CD14-positive monocyte (primary cell): ENCODE measurements around the gene RIPK3. TPM values are rescaled to one million over a fixed set of nuclear protein-coding genes. Genes with fewer than 3 reads are reported as not detected.

Experiments
- DNase-seq, 3 donors: peaks; one replicate each; pipeline ENCODE4 v3.0.0-alpha.2; 2011 to 2022
- H2AFZ ChIP-seq: 2 replicates; pipeline ENCODE4 v1.6.0; 2012; ENCODE audit warnings: mild to moderate bottlenecking, low read depth, low read length, inconsistent platforms; ENCODE audit not compliant: insufficient read depth, poor library complexity, severe bottlenecking
- H3K27ac ChIP-seq, 2 donors: 1 replicate in 1 of 2; 2 replicates in 1 of 2; pipeline ENCODE4 v1.5.1; 2012 to 2013; ENCODE audit warnings: low read length in 2 of 2, control low read depth in 1 of 2, inconsistent platforms in 1 of 2, low read depth in 1 of 2, mild to moderate bottlenecking in 1 of 2
- H3K27me3 ChIP-seq, 2 donors: one replicate each; pipeline versions ENCODE4 v1.6.0 to v1.6.1; 2011 to 2013; ENCODE audit warnings: low read length in 2 of 2; ENCODE audit not compliant: control insufficient read depth in 2 of 2, insufficient read depth in 2 of 2
- H3K36me3 ChIP-seq, 2 donors: replicated peaks in 1 of 2; 1 replicate in 1 of 2; 2 replicates in 1 of 2; pipeline versions ENCODE4 v1.5.1 to v1.6.1; 2012 to 2013; ENCODE audit warnings: low read length in 2 of 2, control low read depth in 1 of 2, inconsistent platforms in 1 of 2, mild to moderate bottlenecking in 1 of 2; ENCODE audit not compliant: insufficient read depth in 2 of 2, control insufficient read depth in 1 of 2
- H3K4me1 ChIP-seq, 2 donors: 1 replicate in 1 of 2; 2 replicates in 1 of 2; pipeline versions ENCODE4 v1.5.1 to v1.6.1; 2012 to 2013; ENCODE audit warnings: low read length in 2 of 2, control low read depth in 1 of 2, inconsistent platforms in 1 of 2, mild to moderate bottlenecking in 1 of 2, moderate library complexity in 1 of 2; ENCODE audit not compliant: insufficient read depth in 2 of 2, control insufficient read depth in 1 of 2
- H3K4me2 ChIP-seq: replicated peaks from 2 replicates; pipeline ENCODE3; 2012; ENCODE audit warnings: low read length, moderate library complexity, mild to moderate bottlenecking; ENCODE audit not compliant: poor library complexity, severe bottlenecking; ENCODE audit errors: extremely low read depth
- H3K4me3 ChIP-seq, 3 experiments: fragments of 200-600 bp in 1 of 3; sonication (generic) in 1 of 3; replicated peaks in 1 of 3; 1 replicate in 2 of 3; 2 replicates in 1 of 3; pipeline ENCODE4 v1.5.1; 2011 to 2013; ENCODE audit warnings: low read length in 3 of 3, mild to moderate bottlenecking in 3 of 3, control low read depth in 2 of 3, low read depth in 2 of 3, inconsistent platforms in 1 of 3, moderate library complexity in 1 of 3
- H3K79me2 ChIP-seq: 2 replicates; pipeline ENCODE4 v1.6.0; 2012; ENCODE audit warnings: mild to moderate bottlenecking, control low read depth, inconsistent platforms, low read length, moderate library complexity; ENCODE audit not compliant: insufficient read depth
- H3K9ac ChIP-seq: 2 replicates; pipeline ENCODE4 v1.6.0; 2017; ENCODE audit warnings: low read length, mild to moderate bottlenecking; ENCODE audit not compliant: insufficient read depth, poor library complexity, severe bottlenecking
- H3K9me3 ChIP-seq, 2 donors: replicated peaks in 1 of 2; 1 replicate in 1 of 2; 2 replicates in 1 of 2; pipeline versions ENCODE4 v1.5.1 to v1.6.1; 2012 to 2013; ENCODE audit warnings: low read length in 2 of 2, control low read depth in 1 of 2; ENCODE audit not compliant: control insufficient read depth in 1 of 2, insufficient read depth in 1 of 2
- H4K20me1 ChIP-seq: 2 replicates; pipeline ENCODE4 v1.6.0; 2012; ENCODE audit warnings: mild to moderate bottlenecking, low read length, control low read depth, moderate library complexity; ENCODE audit not compliant: insufficient read depth
- H3K27ac Mint-ChIP-seq, 7 donors: one replicate each; pipeline ENCODE4 v1.8.0; 2020; ENCODE audit warnings: mild to moderate bottlenecking in 7 of 7, mixed read lengths in 7 of 7, moderate library complexity in 6 of 7, inconsistent platforms in 2 of 7
- H3K27me3 Mint-ChIP-seq, 3 donors: one replicate each; pipeline ENCODE4 v1.8.0; 2021 to 2022; ENCODE audit warnings: low read depth in 3 of 3, mild to moderate bottlenecking in 3 of 3, mixed read lengths in 3 of 3, moderate library complexity in 3 of 3, inconsistent platforms in 1 of 3
- H3K36me3 Mint-ChIP-seq, 2 donors: one replicate each; pipeline ENCODE4 v1.8.0; 2020; ENCODE audit warnings: mixed read lengths in 2 of 2, inconsistent platforms in 1 of 2, mild to moderate bottlenecking in 1 of 2
- H3K4me1 Mint-ChIP-seq: one replicate; pipeline ENCODE4 v1.8.0; 2020; ENCODE audit warnings: mild to moderate bottlenecking, mixed read lengths
- H3K4me3 Mint-ChIP-seq, 2 donors: one replicate each; pipeline ENCODE4 v1.8.0; 2020; ENCODE audit warnings: mild to moderate bottlenecking in 2 of 2, mixed read lengths in 2 of 2, moderate library complexity in 1 of 2
- H3K9me3 Mint-ChIP-seq, 7 donors: one replicate each; pipeline ENCODE4 v1.8.0; 2020 to 2022; ENCODE audit warnings: mixed read lengths in 7 of 7, mild to moderate bottlenecking in 6 of 7, moderate library complexity in 6 of 7, inconsistent platforms in 2 of 7
- WGBS: methylation state at CpG from one replicate; pipeline ENCODE4 v1.1.5; 2013; ENCODE audit warnings: missing lambda C conversion rate; ENCODE audit not compliant: insufficient coverage; 5-methylcytosine and 5-hydroxymethylcytosine counted together
- intact Hi-C, 2 donors: fragments of 100-400 bp; cut with micrococcal nuclease; formaldehyde crosslinking; loops; one replicate each; pipeline versions ENCODE4 v1.15.0 to v1.15.1; 2023
- polyA plus RNA-seq, 3 donors: library from polyadenylated mRNA; depleted of rRNA in 1 of 3; unstranded in 2 of 3; stranded (reverse) in 1 of 3; fragments of 300-500 nt in 2 of 3; fragments of >200 nt in 1 of 3; fragmentation: Illumina TruSeq in 2 of 3; gene quantifications; 1 replicate in 2 of 3; 2 replicates in 1 of 3; pipeline ENCODE4 v1.2.3, GENCODE V29; 2012 to 2021
- TF ChIP-seq, protein P1 (sequence below): fragments of 200-600 bp; IDR thresholded peaks from one replicate; pipeline ENCODE4 v1.8.0; 2022; ENCODE audit warnings: antibody characterized with exemption, mild to moderate bottlenecking

The RIPK3 gene
- polyA plus RNA-seq, 3 donors, result 11.7 to 69.6 (median 11.8) TPM

DNA sequence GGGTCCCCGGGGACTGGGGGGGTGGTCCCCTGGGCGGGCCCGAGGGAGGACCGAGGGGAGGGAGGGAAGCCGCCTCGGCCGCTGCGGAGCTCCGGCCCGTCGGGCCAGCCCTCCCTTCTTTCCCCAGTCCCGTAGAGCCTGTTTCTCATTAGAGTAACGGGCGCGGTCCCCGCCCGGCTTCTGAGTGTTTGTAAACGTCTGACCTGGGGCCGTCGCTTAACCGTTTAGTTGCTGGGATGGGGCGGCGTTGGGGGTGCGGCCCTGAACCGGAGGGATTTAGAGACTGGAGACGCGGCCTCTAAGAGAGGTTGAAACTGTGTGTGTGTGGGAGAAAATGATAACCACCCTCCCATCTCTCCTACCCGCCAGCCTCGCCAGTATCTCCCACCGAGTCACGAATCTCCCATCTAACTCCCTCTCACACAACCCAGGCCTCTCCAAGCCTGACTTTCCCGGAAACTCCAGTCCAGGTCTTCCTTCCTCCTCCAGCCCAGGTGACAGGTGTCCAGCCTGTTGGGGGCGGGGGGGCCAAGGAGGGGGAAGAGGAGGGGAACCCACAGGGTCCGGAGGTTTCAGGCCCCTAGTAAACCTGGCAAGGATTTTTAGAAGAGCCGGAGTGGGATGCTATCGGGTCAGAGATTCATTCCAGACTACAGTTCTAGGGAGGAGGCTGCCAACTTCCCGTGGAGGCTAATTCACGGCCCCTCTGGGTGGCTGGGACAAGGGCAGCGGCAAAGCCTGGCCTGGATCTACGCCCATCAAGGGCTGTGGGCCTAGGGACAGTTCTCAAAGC lies 27.1 kb upstream of the RIPK3 start:
- Histone ChIP-seq H3K27me3 (peaks cover 41 to 58% of the 10 kb centered on the region in 2 donors), H3K4me3 (peak overlapping the region in 2 of 3 experiments; percentile 5 to 65), H3K9me3 (peaks cover 0 to 18% of the 10 kb centered on the region in 2 donors), H3K4me2 (peak overlapping the region; percentile 70), H4K20me1 (no peaks in the 10 kb centered on the region), H3K4me1 (peaks cover 29 to 32% of the 10 kb centered on the region in 2 donors), H3K9ac (no peak overlapping the region), H3K79me2 (no peaks in the 10 kb centered on the region), H3K36me3 (no peaks in the 10 kb centered on the region), H3K27ac (no peak overlapping the region), H2AFZ (peak overlapping the region; percentile 74)
- 13% methylated on average over 13 of the region's 40 CpGs for WGBS
- Mint-ChIP-seq H3K4me3 (peak overlapping the region; percentile 71 to 90), H3K9me3 (peaks cover 0 to 22% (median 10%) of the 10 kb centered on the region in 7 donors), H3K27me3 (peaks cover 49 to 62% (median 56%) of the 10 kb centered on the region in 3 donors), H3K27ac (no peak overlapping the region), H3K4me1 (peaks cover 27% of the 10 kb centered on the region), H3K36me3 (peaks cover 3 to 21% of the 10 kb centered on the region in 2 donors)
- TF ChIP-seq, protein P1, sequence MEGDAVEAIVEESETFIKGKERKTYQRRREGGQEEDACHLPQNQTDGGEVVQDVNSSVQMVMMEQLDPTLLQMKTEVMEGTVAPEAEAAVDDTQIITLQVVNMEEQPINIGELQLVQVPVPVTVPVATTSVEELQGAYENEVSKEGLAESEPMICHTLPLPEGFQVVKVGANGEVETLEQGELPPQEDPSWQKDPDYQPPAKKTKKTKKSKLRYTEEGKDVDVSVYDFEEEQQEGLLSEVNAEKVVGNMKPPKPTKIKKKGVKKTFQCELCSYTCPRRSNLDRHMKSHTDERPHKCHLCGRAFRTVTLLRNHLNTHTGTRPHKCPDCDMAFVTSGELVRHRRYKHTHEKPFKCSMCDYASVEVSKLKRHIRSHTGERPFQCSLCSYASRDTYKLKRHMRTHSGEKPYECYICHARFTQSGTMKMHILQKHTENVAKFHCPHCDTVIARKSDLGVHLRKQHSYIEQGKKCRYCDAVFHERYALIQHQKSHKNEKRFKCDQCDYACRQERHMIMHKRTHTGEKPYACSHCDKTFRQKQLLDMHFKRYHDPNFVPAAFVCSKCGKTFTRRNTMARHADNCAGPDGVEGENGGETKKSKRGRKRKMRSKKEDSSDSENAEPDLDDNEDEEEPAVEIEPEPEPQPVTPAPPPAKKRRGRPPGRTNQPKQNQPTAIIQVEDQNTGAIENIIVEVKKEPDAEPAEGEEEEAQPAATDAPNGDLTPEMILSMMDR, result no peak
- peak in 1 of 3 donors; percentile 26 for DNase-seq
- intact Hi-C loops, result no loop called here

- Histone ChIP-seq H3K9ac (no peak overlapping the region), H2AFZ (peak overlapping the region; percentile 74), H3K9me3 (peaks cover 0 to 18% of the 10 kb centered on the region in 2 donors), H3K79me2 (no peaks in the 10 kb centered on the region), H3K4me3 (peak overlapping the region in 2 of 3 experiments; percentile 5 to 65), H3K4me1 (peaks cover 29 to 32% of the 10 kb centered on the region in 2 donors), H3K4me2 (peak overlapping the region; percentile 70), H3K27ac (no peak overlapping the region), H3K36me3 (no peaks in the 10 kb centered on the region), H3K27me3 (peaks cover 41 to 57% of the 10 kb centered on the region in 2 donors), H4K20me1 (no peaks in the 10 kb centered on the region)
- 0% methylated on average over 7 of the region's 16 CpGs for WGBS
- Mint-ChIP-seq H3K27ac (no peak overlapping the region), H3K4me1 (peaks cover 33% of the 10 kb centered on the region), H3K27me3 (peaks cover 49 to 60% (median 52%) of the 10 kb centered on the region in 3 donors), H3K36me3 (peaks cover 3 to 21% of the 10 kb centered on the region in 2 donors), H3K9me3 (peaks cover 0 to 22% (median 10%) of the 10 kb centered on the region in 7 donors), H3K4me3 (peak overlapping the region; percentile 71 to 89)
- TF ChIP-seq, protein P1, result no peak
- DNase-seq, result no peak
- intact Hi-C loops, result no loop called here
Measured at GRCh38 chr14:24366413-24366720, 26.6 kb upstream of the RIPK3 start.
